Neural crest cell (in vitro differentiated cells): ENCODE measurements around the gene FHIT. TPM values are rescaled to one million over a fixed set of nuclear protein-coding genes. Genes with fewer than 3 reads are reported as not detected.

Experiments
- DNase-seq: peaks from one replicate; pipeline ENCODE4 v3.0.0; 2021; ENCODE audit warnings: low read depth, mixed read lengths, low spot score
- H3K27ac Mint-ChIP-seq: one replicate; pipeline ENCODE4 v1.8.0; 2021; ENCODE audit warnings: mild to moderate bottlenecking, mixed read lengths; ENCODE audit not compliant: unreplicated experiment
- H3K27me3 Mint-ChIP-seq: 2 replicates; pipeline ENCODE4 v1.8.0; 2021; ENCODE audit warnings: low read depth, mild to moderate bottlenecking, mixed read lengths
- H3K36me3 Mint-ChIP-seq: 2 replicates; pipeline ENCODE4 v1.8.0; 2021; ENCODE audit warnings: low read depth, mild to moderate bottlenecking, mixed read lengths
- H3K4me1 Mint-ChIP-seq: 2 replicates; pipeline ENCODE4 v1.8.0; 2021; ENCODE audit warnings: mixed read lengths
- H3K4me3 Mint-ChIP-seq: one replicate; pipeline ENCODE4 v1.8.0; 2021; ENCODE audit warnings: mild to moderate bottlenecking, mixed read lengths
- H3K9me3 Mint-ChIP-seq: 2 replicates; pipeline ENCODE4 v1.8.0; 2021; ENCODE audit warnings: mixed read lengths
- total RNA-seq: library from RNA; stranded (reverse); gene quantifications from 2 replicates; pipeline ENCODE4 v1.2.1, GENCODE V29; 2021
- TF ChIP-seq, protein P1 (sequence below): fragments of 200-600 bp; sonication (generic); conservative IDR thresholded peaks from 2 replicates; pipeline ENCODE4 v1.5.0; 2021; ENCODE audit warnings: antibody characterized with exemption, mild to moderate bottlenecking

The FHIT gene
- total RNA-seq, 1 donor from 2014 or later: 5.2 TPM

DNA sequence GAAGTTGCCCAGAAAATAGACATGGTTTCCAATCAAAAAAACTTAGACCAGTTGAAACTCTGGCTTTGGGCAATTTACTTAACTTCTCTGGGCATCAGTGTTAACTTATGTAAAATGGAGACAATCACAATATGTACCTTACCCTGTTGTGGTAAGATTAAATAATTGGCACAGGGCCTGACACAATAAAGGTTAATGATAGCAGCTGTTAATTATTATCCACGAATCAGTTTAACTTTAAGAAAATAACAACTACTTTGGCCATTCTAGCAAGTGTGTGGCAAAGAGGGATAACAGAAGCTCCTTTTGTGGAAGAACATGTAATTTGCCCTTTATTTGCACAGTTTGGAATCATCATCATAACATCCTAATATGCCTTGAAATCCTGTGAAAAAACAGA, 787.6 kb downstream of the FHIT start:
- H3K4me1 Mint-ChIP-seq: no peaks in the 10 kb centered on the region
- H3K4me3 Mint-ChIP-seq: no peak overlapping the region
- H3K27ac Mint-ChIP-seq: no peak overlapping the region
- TF ChIP-seq, protein P1, sequence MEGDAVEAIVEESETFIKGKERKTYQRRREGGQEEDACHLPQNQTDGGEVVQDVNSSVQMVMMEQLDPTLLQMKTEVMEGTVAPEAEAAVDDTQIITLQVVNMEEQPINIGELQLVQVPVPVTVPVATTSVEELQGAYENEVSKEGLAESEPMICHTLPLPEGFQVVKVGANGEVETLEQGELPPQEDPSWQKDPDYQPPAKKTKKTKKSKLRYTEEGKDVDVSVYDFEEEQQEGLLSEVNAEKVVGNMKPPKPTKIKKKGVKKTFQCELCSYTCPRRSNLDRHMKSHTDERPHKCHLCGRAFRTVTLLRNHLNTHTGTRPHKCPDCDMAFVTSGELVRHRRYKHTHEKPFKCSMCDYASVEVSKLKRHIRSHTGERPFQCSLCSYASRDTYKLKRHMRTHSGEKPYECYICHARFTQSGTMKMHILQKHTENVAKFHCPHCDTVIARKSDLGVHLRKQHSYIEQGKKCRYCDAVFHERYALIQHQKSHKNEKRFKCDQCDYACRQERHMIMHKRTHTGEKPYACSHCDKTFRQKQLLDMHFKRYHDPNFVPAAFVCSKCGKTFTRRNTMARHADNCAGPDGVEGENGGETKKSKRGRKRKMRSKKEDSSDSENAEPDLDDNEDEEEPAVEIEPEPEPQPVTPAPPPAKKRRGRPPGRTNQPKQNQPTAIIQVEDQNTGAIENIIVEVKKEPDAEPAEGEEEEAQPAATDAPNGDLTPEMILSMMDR: no peak
- H3K36me3 Mint-ChIP-seq: peaks cover 4% of the 10 kb centered on the region
- DNase-seq: no peak
- no peaks in the 10 kb centered on the region for H3K27me3 Mint-ChIP-seq
- H3K9me3 Mint-ChIP-seq: peaks cover 21% of the 10 kb centered on the region

DNA sequence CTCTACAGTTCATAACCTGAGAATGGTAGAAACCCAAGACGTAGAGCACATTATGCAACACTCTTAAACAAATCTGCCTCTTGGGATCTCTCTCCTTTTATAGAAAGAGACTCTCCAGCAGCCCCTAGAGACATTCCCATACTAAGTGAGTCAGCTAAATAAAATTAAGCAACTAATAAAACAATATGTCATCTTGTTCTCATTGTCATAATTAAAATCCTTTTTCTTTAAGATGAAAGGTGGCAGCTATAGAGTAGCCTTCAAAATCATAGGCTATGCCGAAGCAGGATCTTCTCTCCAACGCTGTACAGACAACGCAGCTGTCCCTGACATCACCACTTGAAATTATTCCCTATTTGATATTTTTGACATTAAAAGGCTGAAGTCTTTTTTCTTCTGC, 790.0 kb downstream of the FHIT start:
- H3K9me3 Mint-ChIP-seq: peaks cover 12% of the 10 kb centered on the region
- TF ChIP-seq, protein P1: no peak
- H3K27ac Mint-ChIP-seq: no peak overlapping the region
- DNase-seq: no peak
- H3K4me3 Mint-ChIP-seq: no peak overlapping the region
- no peaks in the 10 kb centered on the region for H3K4me1 Mint-ChIP-seq
- peaks cover 2% of the 10 kb centered on the region for H3K36me3 Mint-ChIP-seq
- no peaks in the 10 kb centered on the region for H3K27me3 Mint-ChIP-seq

DNA sequence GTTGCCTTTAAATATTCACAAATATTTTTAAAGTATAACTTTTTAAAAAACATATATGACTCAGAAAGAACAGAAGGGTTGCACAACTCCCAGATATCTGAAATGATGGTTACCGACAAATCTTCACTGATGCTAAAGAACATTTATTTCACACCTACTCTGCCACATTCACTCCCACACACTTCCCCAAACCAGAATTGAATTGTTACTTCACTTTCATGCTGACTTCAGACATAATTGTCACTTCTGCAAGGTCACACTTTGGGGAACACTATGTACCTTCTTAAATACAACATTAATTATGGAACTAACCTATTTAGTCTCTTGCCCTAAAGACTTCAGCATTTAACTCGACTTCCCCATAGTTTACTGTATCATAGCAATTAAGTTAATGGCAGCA, 795.1 kb downstream of the FHIT start:
- Mint-ChIP-seq H3K4me1 (no peaks in the 10 kb centered on the region), H3K27ac (no peak overlapping the region), H3K36me3 (no peaks in the 10 kb centered on the region), H3K9me3 (no peaks in the 10 kb centered on the region), H3K4me3 (no peak overlapping the region), H3K27me3 (no peaks in the 10 kb centered on the region)
- TF ChIP-seq, protein P1: no peak
- no peak for DNase-seq

DNA sequence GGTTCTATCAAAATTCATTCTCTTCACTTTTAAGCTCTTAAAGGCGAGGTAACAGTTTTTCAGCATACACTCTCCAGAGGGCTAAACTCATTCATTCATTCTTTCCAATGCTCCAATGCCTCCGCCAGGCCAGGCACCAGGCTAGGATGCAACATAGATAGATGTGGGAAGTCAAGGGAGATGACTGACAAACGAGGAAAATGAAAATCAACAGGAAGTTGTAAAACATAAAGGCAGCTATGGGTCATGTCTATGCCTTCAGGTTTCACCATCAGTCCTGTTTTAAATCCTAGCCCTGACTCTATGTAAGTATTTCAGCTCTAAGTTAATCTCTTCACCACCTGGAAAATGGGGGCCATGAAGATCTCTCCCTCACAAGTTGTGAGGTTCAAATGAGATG, 797.9 kb downstream of the FHIT start:
- no peak overlapping the region for H3K27ac Mint-ChIP-seq

DNA sequence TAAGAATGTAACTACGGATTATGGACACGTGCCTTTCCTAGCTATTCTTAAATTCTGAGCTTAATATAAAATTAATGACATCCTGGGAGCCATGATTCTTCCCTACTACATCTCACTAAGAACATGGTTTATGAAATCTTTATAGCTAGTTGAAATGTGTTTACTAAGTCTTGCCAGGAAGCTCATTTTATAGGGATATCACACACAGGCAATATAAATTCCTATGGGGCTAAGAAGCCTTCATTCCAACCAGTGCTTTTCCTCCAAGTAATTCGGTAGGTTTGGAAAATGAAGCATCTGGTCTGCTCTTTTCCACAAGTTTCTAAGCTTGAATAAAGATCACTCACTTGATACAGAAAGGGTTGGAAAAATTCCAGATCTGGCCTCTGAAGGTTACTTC, 802.6 kb downstream of the FHIT start:
- Mint-ChIP-seq H3K27ac (no peak overlapping the region), H3K4me1 (no peaks in the 10 kb centered on the region), H3K9me3 (no peaks in the 10 kb centered on the region), H3K27me3 (no peaks in the 10 kb centered on the region), H3K4me3 (no peak overlapping the region), H3K36me3 (no peaks in the 10 kb centered on the region)
- no peak for DNase-seq
- TF ChIP-seq, protein P1: no peak

More for the DNA sequence above, 797.9 kb downstream of the FHIT start:
- no peaks in the 10 kb centered on the region for H3K9me3 Mint-ChIP-seq
- no peaks in the 10 kb centered on the region for H3K36me3 Mint-ChIP-seq
- H3K27me3 Mint-ChIP-seq: no peaks in the 10 kb centered on the region
- no peak for DNase-seq
- TF ChIP-seq, protein P1: no peak
- H3K4me1 Mint-ChIP-seq: no peaks in the 10 kb centered on the region
- H3K4me3 Mint-ChIP-seq: no peak overlapping the region

DNA sequence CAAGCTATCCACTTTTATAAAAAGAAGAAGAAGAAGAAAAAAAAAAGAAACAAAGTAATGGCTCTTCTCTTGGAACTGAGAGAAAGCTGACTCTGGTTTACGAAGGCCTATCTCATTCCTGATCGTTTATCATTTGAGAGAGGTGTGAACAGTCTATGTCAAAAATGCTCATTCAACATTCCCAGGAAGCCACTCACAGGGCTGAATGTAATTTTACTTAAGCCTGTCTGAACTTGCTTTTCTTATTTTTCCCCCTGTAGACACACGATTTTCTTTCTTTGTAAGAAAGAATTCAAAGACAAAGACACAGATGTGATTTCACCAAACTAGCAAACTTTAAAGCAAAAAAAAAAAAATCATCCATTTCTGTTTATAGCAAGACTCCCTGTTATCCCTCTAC, 805.8 kb downstream of the FHIT start:
- Mint-ChIP-seq H3K36me3 (no peaks in the 10 kb centered on the region), H3K27ac (no peak overlapping the region), H3K9me3 (no peaks in the 10 kb centered on the region), H3K27me3 (no peaks in the 10 kb centered on the region), H3K4me1 (no peaks in the 10 kb centered on the region), H3K4me3 (no peak overlapping the region)
- TF ChIP-seq, protein P1: no peak
- DNase-seq: no peak
